K562 (cell line): Measurements from ENCODE around the gene LGALS16. TPM values are rescaled to one million over a fixed set of nuclear protein-coding genes. Genes with fewer than 3 reads are reported as not detected.
A peak's percentile ranks its signal among the peaks of the same experiment; 100 is the strongest.

ENCODE experiments used
- ATAC-seq: fragments of 200-7000 bp; cut with Tn5 transposase; 3 replicates; pipeline ENCODE4 v1.9.1; 2020; ENCODE audit warnings: moderate library complexity
- BruUV-seq: library from RNA; stranded (reverse); fragments of 400-500 nt; replicated peaks from 2 replicates; lab custom pipeline; 2021; lab: Mats Ljungman, UMichigan
- CTCF ChIA-PET: fragments of 300-600 bp; formaldehyde crosslinking; extraction: SDS; loops from one replicate; lab custom pipeline; 2021; ENCODE audit warnings: low intra/inter-chr PET ratio; lab: Yijun Ruan, JAX
- POLR2A ChIA-PET: fragments of 300-600, 350-650 bp; sonication (Branson Sonifier 250); formaldehyde crosslinking; extraction: SDS; loops from one replicate; lab custom pipeline; 2021; ENCODE audit warnings: antibody characterized with exemption, inconsistent platforms; lab: Yijun Ruan, JAX
- DNase-seq, 4 experiments: peaks; one replicate each; pipeline versions ENCODE4 v3.0.0 to v3.0.0-alpha.2; 2011 to 2018; ENCODE audit warnings: low spot score in 3 of 4, mixed read lengths in 3 of 4; ENCODE audit errors: extremely low read depth in 1 of 4
- FAIRE-seq: peaks from 2 replicates; lab custom pipeline; 2011; peaks lifted over from hg19 to GRCh38; lab: Jason Lieb, UNC
- H2AFZ ChIP-seq: 2 replicates; pipeline ENCODE4 v1.6.0; 2011; ENCODE audit warnings: low read depth, low read length, control low read depth, inconsistent platforms
- H3K27ac ChIP-seq: fragments of 200-600 bp; 3 replicates; pipeline ENCODE4 v1.8.0; 2011; ENCODE audit warnings: low read depth, mild to moderate bottlenecking, control low read depth, inconsistent platforms, low read length, moderate library complexity, mixed read lengths; ENCODE audit errors: extremely low read depth
- H3K27me3 ChIP-seq, 2 experiments: fragments of 300-600 bp in 1 of 2; 2 replicates in 1 of 2; 3 replicates in 1 of 2; pipeline versions ENCODE4 v1.6.0 to v1.8.0; 2011; ENCODE audit warnings: inconsistent platforms in 2 of 2, low read length in 2 of 2, mild to moderate bottlenecking in 1 of 2, mixed read lengths in 1 of 2, moderate library complexity in 1 of 2; ENCODE audit not compliant: control insufficient read depth in 2 of 2, insufficient read depth in 2 of 2
- H3K36me3 ChIP-seq: fragments of 300-600 bp; 3 replicates; pipeline ENCODE4 v1.8.0; 2011; ENCODE audit warnings: mild to moderate bottlenecking, low read length, inconsistent platforms; ENCODE audit not compliant: control insufficient read depth, insufficient read depth
- H3K4me1 ChIP-seq, 2 experiments: fragments of 200-600 bp in 1 of 2; replicated peaks in 1 of 2; 2 replicates in 1 of 2; 3 replicates in 1 of 2; pipeline versions ENCODE4 v1.5.1 to v1.8.0; 2011; ENCODE audit warnings: inconsistent platforms in 2 of 2, low read length in 2 of 2, mild to moderate bottlenecking in 1 of 2, mixed read lengths in 1 of 2, moderate library complexity in 1 of 2; ENCODE audit not compliant: control insufficient read depth in 2 of 2, insufficient read depth in 2 of 2
- H3K4me2 ChIP-seq: 2 replicates; pipeline ENCODE4 v1.6.1; 2011; ENCODE audit warnings: low read length, control low read depth, inconsistent platforms, mixed read lengths; ENCODE audit not compliant: insufficient read depth
- H3K4me3 ChIP-seq: fragments of 200-600 bp; sonication (generic), shearing (Covaris generic); 2 replicates; pipeline ENCODE4 v1.5.1; 2016; ENCODE audit warnings: control low read depth, inconsistent platforms
- H3K79me2 ChIP-seq: fragments of 200-600 bp; 3 replicates; pipeline ENCODE4 v1.8.0; 2011; ENCODE audit warnings: low read length, inconsistent platforms; ENCODE audit not compliant: control insufficient read depth, insufficient read depth
- H3K9ac ChIP-seq, 2 experiments: 2 replicates each; pipeline versions ENCODE4 v1.6.0 to v1.6.1; 2011; ENCODE audit warnings: low read depth in 2 of 2, low read length in 2 of 2, control low read depth in 1 of 2, inconsistent platforms in 1 of 2, mild to moderate bottlenecking in 1 of 2, mixed read lengths in 1 of 2; ENCODE audit not compliant: insufficient read depth in 1 of 2
- H3K9me1 ChIP-seq: one replicate; pipeline ENCODE4 v1.6.0; 2011; ENCODE audit warnings: inconsistent platforms, mild to moderate bottlenecking, low read length, moderate library complexity; ENCODE audit not compliant: control insufficient read depth, insufficient read depth
- H3K9me3 ChIP-seq: replicated peaks from 2 replicates; pipeline ENCODE4 v1.5.1; 2011; ENCODE audit warnings: low read depth, low read length, inconsistent platforms; ENCODE audit not compliant: control insufficient read depth, insufficient read depth
- H4K20me1 ChIP-seq: replicated peaks from 2 replicates; pipeline ENCODE4 v1.6.1; 2011; ENCODE audit warnings: low read length, inconsistent platforms, mixed read lengths; ENCODE audit not compliant: control insufficient read depth, insufficient read depth
- CEBPG ChIP-seq, 3 experiments: fragments of 200-800 bp in 1 of 3; sonication (Bioruptor generic) in 1 of 3; sonication (generic) in 1 of 3; formaldehyde crosslinking in 1 of 3; IDR thresholded peaks in 2 of 3; conservative IDR thresholded peaks in 1 of 3; 2 replicates each; pipeline versions ENCODE4 v1.6.1 to v1.8.0; 2016 to 2022; ENCODE audit warnings: missing compliant biosample characterization in 2 of 3, missing genetic modification characterization in 2 of 3, mild to moderate bottlenecking in 1 of 3, missing genetic modification reagents in 1 of 3
- POLR2AphosphoS5 ChIP-seq: IDR thresholded peaks from 2 replicates; pipeline ENCODE4 v1.6.1; 2011; ENCODE audit warnings: mild to moderate bottlenecking, low read depth, low read length, moderate library complexity; ENCODE audit not compliant: control insufficient read depth, insufficient read depth
- SRSF9 ChIP-seq: fragments of 200-400 bp; formaldehyde crosslinking; IDR thresholded peaks from 2 replicates; pipeline ENCODE4 v1.6.1; 2017; ENCODE audit warnings: low read depth, low read length, borderline replicate concordance
- WGBS: fragments of 100-300 bp; shearing (Covaris generic); methylation state at CpG from one replicate; pipeline ENCODE4 v1.1.6; 2016; ENCODE audit warnings: low coverage, mixed read lengths; ENCODE audit not compliant: insufficient coverage; ENCODE audit errors: missing lambda C conversion rate; 5-methylcytosine and 5-hydroxymethylcytosine counted together
- in situ Hi-C: fragments of 300-500 bp; cut with MboI; formaldehyde crosslinking; loops from 4 replicates; pipeline ENCODE4 v1.15.0; 2018; ENCODE audit warnings: inconsistent platforms, mixed read lengths
- intact Hi-C: fragments of 100-400 bp; cut with micrococcal nuclease; formaldehyde crosslinking; loops from 2 replicates; pipeline ENCODE4 v1.14.2; 2022
- polyA plus RNA-seq, 8 experiments: library from polyadenylated mRNA; depleted of rRNA in 4 of 8; stranded (reverse) in 5 of 8; unstranded in 3 of 8; fragments of >200 nt; fragmentation: Nextera tagmentation in 2 of 8; fragmentation: Illumina TruSeq in 1 of 8; extraction: Ambion mirVana in 2 of 8; extraction: Trizol in 1 of 8; gene quantifications; 2 replicates each; pipeline versions ENCODE4 v1.2.1 to v1.2.3, GENCODE V29; 2011 to 2014; ENCODE audit warnings: inconsistent platforms in 1 of 8, missing spikeins in 1 of 8
- total RNA-seq, 7 experiments: library from RNA; depleted of rRNA in 6 of 7; stranded (reverse); fragments of >200 nt in 6 of 7; fragmentation: Illumina TruSeq in 2 of 7; extraction: Trizol in 2 of 7; gene quantifications; 2 replicates each; pipeline versions ENCODE4 v1.2.1 to v1.2.3, GENCODE V29; 2011 to 2021; ENCODE audit warnings: low replicate concordance in 1 of 7

LGALS16 gene
- total and polyA plus RNA-seq, 9 of the 15 experiments (the other 6 are each of a cell fraction or from before 2014, with no cell fraction given), result not detected

GRCh38 chr19:39631178-39631577 lies 24.5 kb upstream of the LGALS16 start:
- no peak for DNase-seq
- Histone ChIP-seq H3K9me1 (no peaks in the 10 kb centered on the region), H3K4me3 (no peak overlapping the region), H3K4me2 (no peak overlapping the region), H2AFZ (no peak overlapping the region), H3K27ac (no peak overlapping the region), H3K36me3 (no peaks in the 10 kb centered on the region)
- ChIA-PET CTCF (no interaction called here), POLR2A (interaction anchor here (0.8 to 1.0 kb wide), 2 partner anchors 72 to 195 kb away, joined by 3 read pairs; partner anchors contain the start of gene RPS16)
- TF ChIP-seq POLR2AphosphoS5 (no peak), CEBPG (CRISPR knock-in tag; IDR thresholded peaks at IDR 0.05) (no peak), CEBPG (tag; conservative IDR thresholded peaks at IDR 0.05 in 1 of 2, IDR thresholded peaks at IDR 0.05 in 1 of 2) (peak; percentile 38 to 75; a peak in 3 of 4 replicates)
- TF ChIP-seq, all 486 proteins: peak for 1
- WGBS, result 4% methylated on average over 4 of the region's 4 CpGs
- Histone ChIP-seq H3K79me2 (no peaks in the 10 kb centered on the region), H3K9me3 (no peaks in the 10 kb centered on the region), H4K20me1 (no peaks in the 10 kb centered on the region), H3K4me1 (no peaks in the 10 kb centered on the region), H3K9ac (no peak overlapping the region), H3K27me3 (peaks cover 0 to 4% of the 10 kb centered on the region in 2 experiments; a peak in 1 of 5 replicates)
- no peak for FAIRE-seq
- in situ Hi-C loops, result no loop called here
- ATAC-seq, result no peak
- no TSS peak for BruUV-seq
- intact Hi-C loops, result no loop called here

DNA sequence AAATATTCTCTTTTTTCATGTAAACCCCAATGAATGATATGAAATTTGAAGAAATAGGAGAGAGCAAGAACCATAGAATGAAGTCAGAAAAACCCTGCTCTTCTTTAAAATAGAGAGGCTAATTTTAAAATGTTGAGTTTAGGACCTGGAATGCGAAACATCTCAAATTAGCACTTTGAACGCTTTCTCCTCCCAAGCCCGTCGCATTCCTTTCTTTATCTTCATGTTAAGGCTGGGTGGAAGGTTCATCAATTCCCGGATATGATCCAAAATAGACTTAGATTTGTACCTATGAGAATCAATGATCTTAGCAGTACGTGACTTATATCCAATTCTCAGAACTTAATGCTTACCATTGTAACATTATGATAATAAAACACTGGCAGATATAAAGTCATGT lies 24.1 kb upstream of the LGALS16 start:
- H3K27ac ChIP-seq, result no peak overlapping the region
- no peak for ATAC-seq
- H3K27me3 ChIP-seq, result peaks cover 0 to 4% of the 10 kb centered on the region in 2 experiments; a peak in 1 of 5 replicates
- no peak overlapping the region for H3K4me3 ChIP-seq
- no peak overlapping the region for H3K9ac ChIP-seq
- no peak overlapping the region for H2AFZ ChIP-seq
- no peak for TF ChIP-seq SRSF9
- H3K36me3 ChIP-seq, result no peaks in the 10 kb centered on the region
- H3K9me1 ChIP-seq, result no peaks in the 10 kb centered on the region
- 1% methylated on average over 6 of the region's 6 CpGs for whole genome bisulfite sequencing
- H4K20me1 ChIP-seq, result no peaks in the 10 kb centered on the region
- ChIA-PET CTCF (no interaction called here), POLR2A (no interaction called here)
- H3K9me3 ChIP-seq, result no peaks in the 10 kb centered on the region
- no peak for FAIRE-seq
- no peaks in the 10 kb centered on the region for H3K79me2 ChIP-seq
- intact Hi-C loops, result no loop called here
- H3K4me1 ChIP-seq, result no peaks in the 10 kb centered on the region
- in situ Hi-C loops, result no loop called here
- H3K4me2 ChIP-seq, result no peak overlapping the region
- DNase-seq, result no peak
- no TSS peak for BruUV-seq
